Stimulated activated CD8-positive, alpha-beta memory T cell treated with anti-CD3 and anti-CD28 coated beads, Interleukin-7, amount 100 ng/mL, for 24 hours (primary cell): ENCODE results near the gene CLNS1A.
"Not testable (repeated sequence)": the region's sequence is repeated elsewhere in the genome, so short reads cannot be mapped to it uniquely, and the experiment has no call there.

Source experiments
- DNase-seq: peaks from one replicate; pipeline ENCODE4 v3.0.0-alpha.2; 2020; ENCODE audit warnings: low read depth

CLNS1A gene, protein sequence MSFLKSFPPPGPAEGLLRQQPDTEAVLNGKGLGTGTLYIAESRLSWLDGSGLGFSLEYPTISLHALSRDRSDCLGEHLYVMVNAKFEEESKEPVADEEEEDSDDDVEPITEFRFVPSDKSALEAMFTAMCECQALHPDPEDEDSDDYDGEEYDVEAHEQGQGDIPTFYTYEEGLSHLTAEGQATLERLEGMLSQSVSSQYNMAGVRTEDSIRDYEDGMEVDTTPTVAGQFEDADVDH

GRCh38 chr11:77637345-77638165 lies at the start of gene CLNS1A:
Gene CLNS1A, minus strand, starts transcription at chr11:77637794. Its CDS starts 80 bp downstream, at chr11:77637714.
- peak; percentile 64 for DNase-seq

DNA sequence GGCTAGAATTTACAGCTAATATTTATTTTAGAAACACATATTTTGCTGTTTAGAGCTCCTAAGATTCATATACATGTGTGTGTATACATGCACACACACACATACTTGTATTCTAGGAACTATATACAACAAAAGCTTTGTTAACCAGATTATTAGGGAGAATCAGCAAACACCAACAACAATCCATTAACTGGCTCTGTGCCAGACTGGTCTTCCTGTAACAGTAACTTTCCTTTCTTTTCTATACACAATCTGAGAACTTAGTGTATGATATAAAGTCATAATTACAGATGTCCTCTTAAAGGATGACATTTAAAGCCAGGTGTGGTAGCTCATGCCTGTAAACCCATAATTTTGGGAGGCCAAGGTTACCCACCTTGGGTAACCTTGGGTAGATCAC lies 49.5 kb upstream of the CLNS1A start:
- DNase-seq = no peak

- DNase-seq = no peak
Measured at GRCh38 chr11:77677138-77677537, 39.5 kb upstream of the CLNS1A start.

DNA sequence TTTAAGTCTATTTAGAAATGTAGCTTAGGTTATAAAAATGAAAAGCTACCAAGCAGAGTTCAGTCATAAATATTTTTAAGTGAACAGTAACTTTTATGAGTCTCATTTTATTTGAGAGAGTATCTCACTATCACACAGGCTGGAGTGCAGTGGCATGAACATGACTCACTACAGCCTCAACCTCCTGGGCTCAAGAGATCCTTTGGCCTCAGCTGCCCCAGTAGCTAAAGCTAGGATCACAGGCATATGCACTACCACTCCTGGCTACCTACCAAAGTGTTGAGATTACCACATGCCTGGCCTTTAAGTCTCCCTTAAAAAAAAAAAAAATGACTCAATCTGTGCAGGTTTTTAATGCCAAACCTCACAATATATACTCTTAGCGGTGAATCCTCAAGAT lies 34.7 kb upstream of the CLNS1A start:
- DNase-seq = no peak

- no peak for DNase-seq
Measured at GRCh38 chr11:77669848-77670511, 32.4 kb upstream of the CLNS1A start.

GRCh38 chr11:77668760-77669159 lies 31.2 kb upstream of the CLNS1A start:
- no peak for DNase-seq

DNA sequence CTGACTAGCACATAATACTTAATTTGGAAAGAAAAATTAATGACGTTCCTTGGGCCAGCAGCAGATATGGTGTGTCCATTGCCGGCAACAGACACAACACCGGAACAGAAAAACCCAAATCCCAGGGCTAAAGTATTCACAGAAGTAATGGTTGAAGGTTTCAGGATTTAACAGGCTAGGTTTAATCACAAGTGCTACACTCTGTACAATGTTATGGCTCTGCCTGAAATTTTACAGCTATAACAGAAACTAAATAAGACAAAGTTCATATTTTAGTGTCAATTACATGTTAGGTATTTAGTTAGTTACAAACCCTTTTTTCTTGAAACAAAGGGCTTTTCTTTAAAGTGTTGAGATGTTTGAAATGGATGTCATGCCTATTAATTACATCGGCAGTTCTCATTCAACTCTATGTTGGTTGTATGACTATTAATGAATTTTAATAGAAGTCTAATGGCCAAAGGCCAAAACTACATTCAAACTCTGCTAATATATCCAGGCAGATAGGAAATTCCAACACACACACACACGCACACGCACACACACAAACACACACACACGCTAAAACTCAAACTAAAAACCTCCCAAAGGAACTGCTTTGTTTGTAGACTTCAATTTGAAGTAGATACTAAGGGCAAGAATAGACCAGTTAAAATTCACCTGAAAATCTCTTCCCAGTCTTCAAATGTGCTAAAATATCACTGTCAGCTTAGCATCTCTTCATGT lies 27.8 kb upstream of the CLNS1A start:
- no peak for DNase-seq

DNA sequence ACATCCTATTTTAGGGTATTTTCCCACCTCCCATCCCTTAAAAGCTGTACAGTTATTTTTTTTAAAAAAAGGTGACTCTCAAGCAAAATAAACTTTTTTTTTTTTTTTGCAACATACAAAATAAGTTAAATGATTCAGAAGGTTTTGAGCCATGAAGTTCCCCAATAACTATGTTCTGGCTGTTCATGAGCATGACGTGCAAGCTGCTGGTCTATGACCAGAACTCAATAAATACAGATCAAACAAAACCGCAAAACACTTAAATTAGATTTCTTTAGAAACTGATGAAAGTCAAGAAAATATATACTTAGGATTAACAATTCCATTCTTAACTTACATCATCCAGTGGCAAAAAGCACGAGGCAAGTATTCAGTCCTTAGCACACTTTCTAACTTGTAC lies 24.1 kb upstream of the CLNS1A start:
- no peak for DNase-seq

- no peak for DNase-seq
Measured at GRCh38 chr11:77660947-77661346, 23.4 kb upstream of the CLNS1A start.

DNA sequence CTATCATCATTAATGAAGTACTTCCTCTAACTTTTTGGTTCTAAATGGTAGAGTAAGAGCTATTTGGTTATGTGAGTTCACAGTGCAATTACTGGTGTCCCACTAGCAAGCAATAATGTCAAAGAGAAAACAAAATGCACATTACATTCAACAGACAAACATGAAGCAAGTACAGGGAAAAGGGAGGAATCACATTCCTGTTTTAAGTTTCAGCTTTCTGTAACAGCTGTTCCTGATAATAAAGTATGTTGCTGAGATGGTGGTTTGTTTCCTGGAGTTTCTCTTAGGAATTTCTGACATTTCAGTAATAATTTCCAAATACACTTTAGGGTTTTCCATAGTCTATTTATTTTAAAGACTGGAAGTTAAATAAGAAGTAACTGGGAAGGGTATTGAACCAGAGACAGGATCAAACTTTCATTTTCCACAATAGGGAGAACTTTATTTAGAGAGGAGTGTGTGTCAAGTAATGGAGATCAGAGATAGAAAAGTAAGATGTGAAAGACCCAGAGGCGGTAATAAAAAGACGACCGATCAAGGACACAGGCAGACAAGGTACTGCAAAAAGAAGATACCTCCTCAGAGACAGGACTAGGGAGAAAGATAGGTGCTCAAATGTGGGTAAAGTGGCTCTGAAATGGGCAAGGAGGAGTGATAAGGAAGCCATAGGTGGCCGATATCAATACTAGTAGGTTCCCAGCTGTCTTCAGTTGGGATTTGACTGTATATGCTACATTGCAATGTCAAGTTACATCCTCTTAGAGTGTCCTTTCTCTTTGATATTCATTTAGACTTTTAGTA lies 20.8 kb upstream of the CLNS1A start:
- no peak for DNase-seq

- no peak for DNase-seq
Measured at GRCh38 chr11:77656362-77656761, 18.8 kb upstream of the CLNS1A start.

DNA sequence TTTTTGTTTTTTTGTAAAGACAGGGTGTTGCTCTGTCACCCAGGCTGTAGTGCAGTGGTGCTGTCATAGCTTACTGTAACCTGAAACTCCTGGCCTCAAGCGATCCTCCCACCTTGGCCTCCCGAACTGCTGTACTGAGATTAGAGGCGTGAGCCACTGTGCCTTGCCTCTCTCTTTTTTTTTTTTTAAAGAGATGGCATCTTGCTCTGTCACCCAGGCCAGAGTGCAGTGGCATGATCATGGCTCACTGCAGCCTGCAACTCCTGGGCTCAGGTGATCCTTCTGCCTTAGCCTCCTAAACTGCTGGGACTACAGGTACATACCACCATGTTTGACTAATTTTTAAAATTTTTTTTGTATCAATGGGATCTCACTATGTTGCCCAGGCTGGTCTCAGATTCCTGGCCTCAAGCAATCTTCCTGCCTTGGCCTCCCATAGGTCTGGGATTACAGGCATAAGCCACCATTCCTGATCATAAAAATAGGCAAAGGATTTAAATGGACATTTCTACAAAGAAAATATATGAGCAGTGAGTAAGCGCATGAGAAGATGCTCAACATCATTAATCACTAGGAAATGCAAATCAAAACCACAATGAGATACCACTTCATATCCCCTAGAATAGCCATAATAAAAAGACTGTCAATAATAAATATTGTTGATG lies 17.3 kb upstream of the CLNS1A start:
- DNase-seq = no peak

DNA sequence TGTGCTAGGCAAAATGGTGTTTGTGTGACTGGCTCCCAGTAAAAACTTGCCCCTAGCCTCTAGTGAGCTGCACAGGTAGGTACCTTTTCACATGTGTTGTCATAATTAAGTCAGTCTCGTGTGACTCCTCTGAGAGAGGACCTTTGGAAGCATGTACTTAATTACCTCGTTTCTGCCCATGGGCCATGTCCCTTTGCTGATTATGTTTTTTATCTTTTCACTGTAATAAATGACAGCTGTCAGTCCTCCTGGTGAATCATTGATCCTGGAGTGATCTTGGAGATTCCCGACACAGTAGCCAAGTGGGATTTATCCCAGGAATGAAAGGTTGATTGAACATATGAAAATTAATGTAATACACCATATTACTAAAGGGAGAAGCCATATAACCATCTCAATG lies 12.5 kb upstream of the CLNS1A start:
- no peak for DNase-seq

DNA sequence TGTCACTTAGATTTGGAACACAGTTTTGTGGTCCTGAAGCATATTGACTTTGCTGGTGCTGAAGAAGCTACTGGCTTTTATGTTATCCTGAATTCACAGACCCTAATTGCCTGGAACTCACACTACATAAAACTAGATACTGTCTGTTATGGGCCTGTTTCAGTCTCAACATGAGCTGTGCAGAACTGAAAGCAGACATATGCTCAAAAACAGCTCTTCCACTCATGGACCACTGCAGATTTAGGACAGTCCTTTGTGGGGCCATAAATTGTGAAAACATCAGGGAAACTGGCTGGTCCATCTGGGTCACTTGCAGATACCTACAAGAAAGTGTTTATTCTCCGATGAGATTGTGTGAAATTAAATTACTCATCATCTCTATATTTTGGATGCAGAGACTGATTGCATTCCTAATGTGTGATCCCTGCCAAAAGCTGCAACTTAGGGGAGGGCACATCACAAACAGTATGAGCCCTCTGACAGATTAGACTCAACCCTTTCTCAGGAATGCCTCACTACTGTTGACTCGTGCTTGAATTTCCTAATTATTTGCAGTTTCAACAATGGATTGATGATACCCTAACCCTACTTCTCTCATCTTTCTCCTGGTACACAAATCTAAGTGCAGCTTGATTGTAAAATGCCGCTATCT lies 10.2 kb upstream of the CLNS1A start:
- DNase-seq = no peak

- DNase-seq = no peak
Measured at GRCh38 chr11:77644887-77645286, 7.3 kb upstream of the CLNS1A start.

DNA sequence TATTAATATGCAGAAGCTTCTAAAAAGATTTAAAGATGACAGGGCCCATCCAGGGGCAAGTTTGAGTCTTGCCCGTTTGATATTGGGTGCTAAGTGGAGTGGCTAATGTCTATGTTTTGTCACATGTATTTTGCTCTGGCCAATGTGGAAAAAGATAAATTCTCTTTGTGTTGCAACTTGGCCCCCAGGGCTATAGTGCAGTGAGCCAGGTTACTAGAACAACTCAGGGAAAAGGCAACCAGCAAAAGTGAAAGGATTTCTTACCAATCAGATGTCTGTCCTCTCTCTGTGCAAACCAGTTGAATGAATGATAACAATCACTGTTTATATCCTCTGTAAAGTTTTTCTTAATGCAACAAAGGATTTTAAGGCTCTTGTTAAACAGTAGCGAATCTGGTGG lies 4.6 kb upstream of the CLNS1A start:
- DNase-seq = no peak

DNA sequence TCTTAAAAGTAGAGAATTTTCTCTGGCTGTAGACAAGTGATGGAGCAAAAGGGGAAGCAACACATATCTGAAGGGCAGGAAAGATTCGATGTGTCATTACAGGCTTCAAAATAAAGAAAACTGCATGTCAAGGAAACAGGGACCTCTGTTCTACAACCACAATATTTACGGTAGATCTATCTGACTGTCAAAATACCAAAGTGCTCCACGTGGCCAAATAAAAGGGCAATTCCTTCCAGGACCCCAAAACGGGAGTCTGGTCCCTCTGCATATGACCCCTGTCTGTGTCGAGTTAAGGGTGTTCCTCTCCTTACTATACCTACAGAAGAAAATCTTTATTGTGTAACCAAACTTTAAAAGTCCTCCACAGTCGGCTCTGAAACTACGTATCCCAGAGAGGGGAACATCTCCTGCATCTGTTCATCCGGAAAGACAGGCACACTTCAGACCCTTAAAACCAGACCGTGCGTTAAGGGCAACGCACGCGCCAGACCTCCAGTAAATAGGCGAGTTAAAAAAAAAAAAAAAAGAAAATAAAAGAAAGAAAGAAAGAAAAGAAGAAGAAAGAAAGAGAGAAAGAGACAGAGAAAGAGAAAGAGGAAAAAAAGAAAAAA lies 756 bp downstream of the CLNS1A start:
- DNase-seq = no peak

DNA sequence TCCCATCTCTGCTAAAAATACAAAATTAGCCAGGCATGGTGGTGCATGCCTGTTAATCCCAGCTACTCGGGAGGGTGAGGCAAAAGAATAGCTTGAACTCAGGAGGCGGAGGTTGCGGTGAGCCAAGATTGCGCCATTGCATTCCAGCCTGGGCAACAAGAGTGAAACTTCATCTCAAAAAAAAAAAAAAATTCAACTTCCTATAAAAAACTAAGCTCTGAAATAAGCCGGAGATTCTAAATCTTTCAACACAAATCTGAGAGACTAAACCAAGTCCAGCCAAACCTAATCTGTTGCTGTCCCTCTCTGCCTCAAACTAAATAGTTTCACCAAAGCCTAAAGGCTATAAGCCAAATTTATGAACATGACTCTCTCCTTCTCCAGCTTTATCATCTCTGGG lies 3.7 kb downstream of the CLNS1A start:
- not testable (repeated sequence) for DNase-seq

- DNase-seq = no peak
Measured at GRCh38 chr11:77630157-77630710, 7.4 kb downstream of the CLNS1A start.
